HG02938 (cell line): ENCODE data around the gene CDV3.
"Not testable (repeated sequence)": the region's sequence is repeated elsewhere in the genome, so short reads cannot be mapped to it uniquely, and the experiment has no call there.

Experiments used
- ATAC-seq: cut with Tn5 transposase; IDR thresholded peaks from one replicate; pipeline ENCODE4 v1.9.1; 2021; ENCODE audit warnings: mild to moderate bottlenecking, moderate library complexity; ENCODE audit not compliant: unreplicated experiment

Gene CDV3

GRCh38 chr3:133573629-133574194 lies at the start of gene CDV3:
Gene CDV3 (plus strand): TSS chr3:133573686. CDS start chr3:133574045, 359 bp downstream.
- ATAC-seq, result peak; percentile 30

GRCh38 chr3:133523758-133524157 lies 49.7 kb upstream of the CDV3 start:
- not testable (repeated sequence) for ATAC-seq

- ATAC-seq, result no peak
These were observed 48.1 kb upstream of the CDV3 start for GRCh38 chr3:133525435-133525834.

- ATAC-seq, result no peak
These were observed 46.3 kb upstream of the CDV3 start for GRCh38 chr3:133527081-133527715.

GRCh38 chr3:133529809-133530208 lies 43.7 kb upstream of the CDV3 start:
- ATAC-seq, result no peak

GRCh38 chr3:133531981-133532380 lies 41.5 kb upstream of the CDV3 start:
- ATAC-seq, result no peak

GRCh38 chr3:133532951-133533350 lies 40.5 kb upstream of the CDV3 start:
- no peak for ATAC-seq

GRCh38 chr3:133535971-133536881 lies 37.3 kb upstream of the CDV3 start:
- ATAC-seq, result no peak

- ATAC-seq, result not testable (repeated sequence)
These were observed 36.4 kb upstream of the CDV3 start for GRCh38 chr3:133537131-133537530.

GRCh38 chr3:133538154-133538553 lies 35.3 kb upstream of the CDV3 start:
- ATAC-seq, result no peak

- ATAC-seq, result peak; percentile 58
These were observed 32.4 kb upstream of the CDV3 start for GRCh38 chr3:133540896-133541674.

- ATAC-seq, result no peak
These were observed 30.6 kb upstream of the CDV3 start for GRCh38 chr3:133542871-133543270.

- ATAC-seq, result not testable (repeated sequence)
These were observed 28.5 kb upstream of the CDV3 start for GRCh38 chr3:133544983-133545382.

- no peak for ATAC-seq
These were observed 25.9 kb upstream of the CDV3 start for GRCh38 chr3:133547432-133548041.

GRCh38 chr3:133548090-133548489 lies 25.4 kb upstream of the CDV3 start:
- ATAC-seq, result no peak

- ATAC-seq, result no peak
These were observed 23.9 kb upstream of the CDV3 start for GRCh38 chr3:133549565-133549964.

- ATAC-seq, result not testable (repeated sequence)
These were observed 21.9 kb upstream of the CDV3 start for GRCh38 chr3:133551589-133551988.

- no peak for ATAC-seq
These were observed 11.8 kb upstream of the CDV3 start for GRCh38 chr3:133561679-133562078.

GRCh38 chr3:133562376-133562775 lies 11.1 kb upstream of the CDV3 start:
- no peak for ATAC-seq

GRCh38 chr3:133563186-133563591 lies 10.3 kb upstream of the CDV3 start:
- ATAC-seq, result no peak

GRCh38 chr3:133563816-133564215 lies 9.7 kb upstream of the CDV3 start:
- ATAC-seq, result no peak
